Measurements from ENCODE around the gene RSKR. TPM values are rescaled to one million over a fixed set of nuclear protein-coding genes. Genes with fewer than 3 reads are reported as not detected.

Gene RSKR
- total RNA-seq, 3 donors from 2014 or later (not counting 1 experiment from before 2014, with no cell fraction given), result 10.0 to 14.6 (median 14.0) TPM

DNA sequence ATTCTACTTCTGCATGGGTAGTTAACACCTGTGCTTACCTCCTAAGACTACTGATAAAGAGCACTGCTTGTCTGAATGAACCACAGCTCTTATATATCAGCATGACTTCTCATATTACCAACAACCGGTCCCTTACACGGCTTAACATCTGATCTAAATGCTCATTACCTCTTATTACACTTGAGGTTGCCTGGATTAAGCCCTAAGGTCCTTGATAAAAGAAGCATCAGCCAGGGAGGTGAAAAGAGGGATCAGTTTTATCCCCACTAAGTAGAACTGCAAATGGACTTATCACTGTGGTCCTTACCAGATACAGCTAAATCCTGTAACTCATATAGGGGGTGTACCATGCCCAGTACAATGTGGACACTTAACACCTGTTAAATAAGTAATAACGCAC lies 8.2 kb upstream of the RSKR start:
- H3K4me3 ChIP-seq (ENCODE audit: low read length), result no peak overlapping the region
- H3K36me3 Mint-ChIP-seq, result peaks cover 22% of the 10 kb centered on the region

DNA sequence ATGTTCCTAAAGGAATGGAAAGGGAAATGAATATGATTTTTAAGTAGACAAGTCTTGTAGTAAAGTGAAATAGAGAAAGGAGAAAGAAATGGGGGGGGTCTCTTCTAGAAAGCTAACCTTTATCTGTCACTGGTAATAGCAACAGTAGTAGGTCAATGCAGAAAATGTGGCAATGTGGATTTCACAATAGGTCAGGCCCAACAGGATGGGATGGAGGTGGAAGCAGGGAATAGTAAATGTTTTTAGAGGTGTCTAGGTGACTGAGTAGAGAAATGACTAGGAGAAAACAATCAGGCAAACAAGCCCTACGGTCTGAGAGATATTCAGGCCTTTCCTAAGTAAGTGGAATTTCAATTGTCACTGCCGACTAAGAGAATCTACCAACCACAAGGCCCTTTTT lies 6.0 kb upstream of the RSKR start:
- intact Hi-C loops (cut with micrococcal nuclease), result no loop called here
- no peak overlapping the region for H3K4me3 ChIP-seq (ENCODE audit: low read length)
- peaks cover 90% of the 10 kb centered on the region for H3K36me3 ChIP-seq (ENCODE audit: control insufficient read depth, insufficient read depth, low read length)
- TF ChIP-seq, protein P1, sequence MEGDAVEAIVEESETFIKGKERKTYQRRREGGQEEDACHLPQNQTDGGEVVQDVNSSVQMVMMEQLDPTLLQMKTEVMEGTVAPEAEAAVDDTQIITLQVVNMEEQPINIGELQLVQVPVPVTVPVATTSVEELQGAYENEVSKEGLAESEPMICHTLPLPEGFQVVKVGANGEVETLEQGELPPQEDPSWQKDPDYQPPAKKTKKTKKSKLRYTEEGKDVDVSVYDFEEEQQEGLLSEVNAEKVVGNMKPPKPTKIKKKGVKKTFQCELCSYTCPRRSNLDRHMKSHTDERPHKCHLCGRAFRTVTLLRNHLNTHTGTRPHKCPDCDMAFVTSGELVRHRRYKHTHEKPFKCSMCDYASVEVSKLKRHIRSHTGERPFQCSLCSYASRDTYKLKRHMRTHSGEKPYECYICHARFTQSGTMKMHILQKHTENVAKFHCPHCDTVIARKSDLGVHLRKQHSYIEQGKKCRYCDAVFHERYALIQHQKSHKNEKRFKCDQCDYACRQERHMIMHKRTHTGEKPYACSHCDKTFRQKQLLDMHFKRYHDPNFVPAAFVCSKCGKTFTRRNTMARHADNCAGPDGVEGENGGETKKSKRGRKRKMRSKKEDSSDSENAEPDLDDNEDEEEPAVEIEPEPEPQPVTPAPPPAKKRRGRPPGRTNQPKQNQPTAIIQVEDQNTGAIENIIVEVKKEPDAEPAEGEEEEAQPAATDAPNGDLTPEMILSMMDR (IDR thresholded peaks at IDR 0.05), result no peak
- H3K27ac Mint-ChIP-seq, result no peak overlapping the region
- 100% methylated on average over 2 of the region's 2 CpGs for WGBS (ENCODE audit: insufficient coverage)
- H3K4me3 Mint-ChIP-seq, result no peak overlapping the region
- ATAC-seq, result no peak
- DNase-seq, result no peak
- no peaks in the 10 kb centered on the region for H3K9me3 ChIP-seq (ENCODE audit: control insufficient read depth, insufficient read depth, low read length)
- no peaks in the 10 kb centered on the region for H3K4me1 Mint-ChIP-seq
- H3K9me3 Mint-ChIP-seq, result no peaks in the 10 kb centered on the region
- H3K27me3 ChIP-seq (ENCODE audit: control insufficient read depth, insufficient read depth, low read length), result no peaks in the 10 kb centered on the region
- no peaks in the 10 kb centered on the region for H3K27me3 Mint-ChIP-seq (ENCODE audit: low read depth in 2 of 2)
- no peaks in the 10 kb centered on the region for H3K4me1 ChIP-seq (ENCODE audit: control insufficient read depth, insufficient read depth, low read length)
- no peak overlapping the region for H3K27ac ChIP-seq (ENCODE audit: low read length)
- peaks cover 31% of the 10 kb centered on the region for H3K36me3 Mint-ChIP-seq

More for the DNA sequence above, 8.2 kb upstream of the RSKR start:
- Histone ChIP-seq H3K9me3 (ENCODE audit: control insufficient read depth, insufficient read depth, low read length) (no peaks in the 10 kb centered on the region), H3K36me3 (ENCODE audit: control insufficient read depth, insufficient read depth, low read length) (peaks cover 81% of the 10 kb centered on the region), H3K27ac (ENCODE audit: low read length) (no peak overlapping the region), H3K27me3 (ENCODE audit: control insufficient read depth, insufficient read depth, low read length) (no peaks in the 10 kb centered on the region), H3K4me1 (ENCODE audit: control insufficient read depth, insufficient read depth, low read length) (no peaks in the 10 kb centered on the region)
- TF ChIP-seq, protein P1 (IDR thresholded peaks at IDR 0.05), result no peak
- Mint-ChIP-seq H3K27me3 (ENCODE audit: low read depth in 2 of 2) (no peaks in the 10 kb centered on the region), H3K4me3 (no peak overlapping the region), H3K9me3 (no peaks in the 10 kb centered on the region), H3K4me1 (no peaks in the 10 kb centered on the region), H3K27ac (no peak overlapping the region)
- no peak for ATAC-seq
- DNase-seq, result no peak
- intact Hi-C loops (cut with micrococcal nuclease), result no loop called here
- WGBS (ENCODE audit: insufficient coverage), result 100% methylated on average over 2 of the region's 3 CpGs

DNA sequence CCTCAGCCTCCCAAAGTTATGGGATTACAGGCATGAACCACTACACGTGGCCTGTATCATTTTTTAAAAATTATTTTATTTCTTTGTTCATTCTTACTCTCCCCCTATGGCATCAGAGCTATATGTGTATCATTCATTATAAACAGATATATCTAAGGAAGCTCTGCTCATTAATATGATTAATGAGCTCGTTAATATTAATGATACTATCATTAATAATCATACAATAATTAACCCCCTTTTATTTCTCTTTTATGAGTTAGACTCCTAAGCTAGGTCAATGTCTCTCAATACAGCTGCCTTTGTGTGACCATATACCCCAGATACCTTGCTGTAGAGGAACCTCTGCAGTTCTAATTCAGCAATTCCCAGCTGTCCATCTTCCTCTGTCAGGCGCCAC lies 4.5 kb upstream of the RSKR start:
- H3K4me3 Mint-ChIP-seq, result no peak overlapping the region
- H3K9me3 ChIP-seq (ENCODE audit: control insufficient read depth, insufficient read depth, low read length), result no peaks in the 10 kb centered on the region
- ATAC-seq (no peak), DNase-seq (no peak)
- no peaks in the 10 kb centered on the region for H3K27me3 ChIP-seq (ENCODE audit: control insufficient read depth, insufficient read depth, low read length)
- H3K4me1 ChIP-seq (ENCODE audit: control insufficient read depth, insufficient read depth, low read length), result no peaks in the 10 kb centered on the region
- no peak overlapping the region for H3K27ac Mint-ChIP-seq
- H3K27ac ChIP-seq (ENCODE audit: low read length), result no peak overlapping the region
- no peak overlapping the region for H3K4me3 ChIP-seq (ENCODE audit: low read length)
- H3K9me3 Mint-ChIP-seq, result no peaks in the 10 kb centered on the region
- H3K36me3 ChIP-seq (ENCODE audit: control insufficient read depth, insufficient read depth, low read length), result peaks cover 93% of the 10 kb centered on the region
- WGBS (ENCODE audit: insufficient coverage), result 100% methylated on average over 3 of the region's 3 CpGs
- no peaks in the 10 kb centered on the region for H3K27me3 Mint-ChIP-seq (ENCODE audit: low read depth in 2 of 2)
- H3K36me3 Mint-ChIP-seq, result peaks cover 31% of the 10 kb centered on the region
- TF ChIP-seq, protein P1 (IDR thresholded peaks at IDR 0.05), result no peak
- intact Hi-C loops (cut with micrococcal nuclease), result no loop called here
- H3K4me1 Mint-ChIP-seq, result no peaks in the 10 kb centered on the region

DNA sequence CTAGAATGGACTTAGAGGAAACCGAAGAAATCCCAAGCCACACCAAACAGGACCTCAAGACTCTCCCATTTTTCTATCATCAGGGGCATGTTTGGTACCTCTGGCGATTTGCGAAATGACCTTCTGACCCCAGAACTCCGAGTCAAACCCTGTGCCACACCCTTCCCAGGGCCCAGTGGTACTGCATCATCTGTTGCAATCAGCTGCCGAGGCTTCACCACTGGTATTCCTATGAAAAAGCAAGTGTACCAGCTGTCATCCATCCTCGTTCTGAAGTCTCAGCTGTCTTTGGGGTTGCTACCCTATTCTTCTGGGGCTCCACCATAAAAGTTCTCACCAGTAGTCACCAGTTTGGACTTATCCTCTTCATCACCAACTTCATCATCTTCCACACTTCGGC lies 2.3 kb upstream of the RSKR start:
- no peaks in the 10 kb centered on the region for H3K27me3 Mint-ChIP-seq (ENCODE audit: low read depth in 2 of 2)
- no peak for ATAC-seq
- Histone ChIP-seq H3K36me3 (ENCODE audit: control insufficient read depth, insufficient read depth, low read length) (peaks cover 73% of the 10 kb centered on the region), H3K27me3 (ENCODE audit: control insufficient read depth, insufficient read depth, low read length) (no peaks in the 10 kb centered on the region), H3K4me3 (ENCODE audit: low read length) (no peak overlapping the region), H3K9me3 (ENCODE audit: control insufficient read depth, insufficient read depth, low read length) (no peaks in the 10 kb centered on the region), H3K27ac (ENCODE audit: low read length) (no peak overlapping the region), H3K4me1 (ENCODE audit: control insufficient read depth, insufficient read depth, low read length) (no peaks in the 10 kb centered on the region)
- H3K27ac Mint-ChIP-seq, result no peak overlapping the region
- no peaks in the 10 kb centered on the region for H3K9me3 Mint-ChIP-seq
- no peak overlapping the region for H3K4me3 Mint-ChIP-seq
- intact Hi-C loops (cut with micrococcal nuclease), result no loop called here
- TF ChIP-seq, protein P1 (IDR thresholded peaks at IDR 0.05), result no peak
- 96% methylated on average over 6 of the region's 7 CpGs for WGBS (ENCODE audit: insufficient coverage)
- no peak for DNase-seq
- peaks cover 23% of the 10 kb centered on the region for H3K36me3 Mint-ChIP-seq
- no peaks in the 10 kb centered on the region for H3K4me1 Mint-ChIP-seq

Data from natural killer cell (primary cell).